ENCODE measurements around the gene RASA2. TPM values are rescaled to one million over a fixed set of nuclear protein-coding genes. Genes with fewer than 3 reads are reported as not detected.

The RASA2 gene
- polyA plus RNA-seq, 1 donor (not counting 4 experiments of a cell fraction or from before 2014, with no cell fraction given) = 10.3 TPM

- H3K9me1 ChIP-seq (ENCODE audit: control insufficient read depth, extremely low read depth, insufficient read depth, low read length) = no peaks in the 10 kb centered on the region
- no peaks in the 10 kb centered on the region for H3K79me2 ChIP-seq (ENCODE audit: control insufficient read depth, insufficient read depth, low read length)
- H3K9me3 ChIP-seq (ENCODE audit: control insufficient read depth, low read depth, low read length) = peaks cover 4% of the 10 kb centered on the region
- no peak overlapping the region for H2AFZ ChIP-seq (ENCODE audit: control insufficient read depth, low read length)
- TF ChIP-seq CTCF (optimal IDR thresholded peaks at IDR 0.05 in 1 of 3, IDR thresholded peaks at IDR 0.05 in 1 of 3, conservative IDR thresholded peaks at IDR 0.05 in 1 of 3; ENCODE audit: extremely low read depth in 1 of 3, insufficient read depth in 2 of 3, low read length in 3 of 3) (no peak), EZH2 (IDR thresholded peaks at IDR 0.05; ENCODE audit: low read length) (no peak)
- no peak overlapping the region for H3K27ac ChIP-seq (ENCODE audit: control insufficient read depth, insufficient read depth, low read length)
- DNase-seq (ENCODE audit: low read depth, low spot score) (no peak), FAIRE-seq (no peak)
- peaks cover 50% of the 10 kb centered on the region for H3K27me3 ChIP-seq (ENCODE audit: control insufficient read depth, extremely low read depth, insufficient read depth, low read length)
- no peaks in the 10 kb centered on the region for H3K36me3 ChIP-seq (ENCODE audit: control insufficient read depth in 2 of 2, extremely low read depth in 1 of 2, insufficient read depth in 2 of 2, low read length in 2 of 2)
- H4K20me1 ChIP-seq (ENCODE audit: control insufficient read depth, extremely low read depth, insufficient read depth, low read length) = no peaks in the 10 kb centered on the region
- H3K4me2 ChIP-seq (ENCODE audit: control insufficient read depth, extremely low read depth, insufficient read depth, low read depth, low read length) = no peak overlapping the region
- H3K4me3 ChIP-seq (ENCODE audit: control insufficient read depth in 2 of 3, extremely low read depth in 1 of 3, insufficient read depth in 2 of 3, low read depth in 1 of 3, low read length in 3 of 3) = no peak overlapping the region
- dilution Hi-C loops (cut with MboI; ENCODE audit: extremely low pct_ligation_motif_present, low sequenced_read_pairs) = no loop called here
- no peaks in the 10 kb centered on the region for H3K4me1 ChIP-seq (ENCODE audit: control insufficient read depth, extremely low read depth, insufficient read depth, low read length)
- H3K9ac ChIP-seq (ENCODE audit: control insufficient read depth, extremely low read depth, insufficient read depth, low read length) = no peak overlapping the region
These were observed 170.7 kb downstream of the RASA2 start for GRCh38 chr3:141657516-141657915.

GRCh38 chr3:141659821-141660613, 173.2 kb downstream of the RASA2 start:
- Histone ChIP-seq H3K4me2 (ENCODE audit: control insufficient read depth, extremely low read depth, insufficient read depth, low read depth, low read length) (peak overlapping the region; percentile 91), H3K36me3 (ENCODE audit: control insufficient read depth in 2 of 2, extremely low read depth in 1 of 2, insufficient read depth in 2 of 2, low read length in 2 of 2) (no peaks in the 10 kb centered on the region), H3K9ac (ENCODE audit: control insufficient read depth, extremely low read depth, insufficient read depth, low read length) (peak overlapping the region; percentile 19), H3K4me1 (ENCODE audit: control insufficient read depth, extremely low read depth, insufficient read depth, low read length) (no peaks in the 10 kb centered on the region), H3K4me3 (ENCODE audit: control insufficient read depth in 2 of 3, extremely low read depth in 1 of 3, insufficient read depth in 2 of 3, low read depth in 1 of 3, low read length in 3 of 3) (peak overlapping the region; percentile 33 to 73 (median 67)), H4K20me1 (ENCODE audit: control insufficient read depth, extremely low read depth, insufficient read depth, low read length) (no peaks in the 10 kb centered on the region), H3K27ac (ENCODE audit: control insufficient read depth, insufficient read depth, low read length) (no peak overlapping the region), H3K9me3 (ENCODE audit: control insufficient read depth, low read depth, low read length) (peaks cover 4% of the 10 kb centered on the region), H3K79me2 (ENCODE audit: control insufficient read depth, insufficient read depth, low read length) (no peaks in the 10 kb centered on the region), H2AFZ (ENCODE audit: control insufficient read depth, low read length) (peak overlapping the region; percentile 90), H3K27me3 (ENCODE audit: control insufficient read depth, extremely low read depth, insufficient read depth, low read length) (peaks cover 59% of the 10 kb centered on the region), H3K9me1 (ENCODE audit: control insufficient read depth, extremely low read depth, insufficient read depth, low read length) (no peaks in the 10 kb centered on the region)
- TF ChIP-seq CTCF (optimal IDR thresholded peaks at IDR 0.05 in 1 of 3, IDR thresholded peaks at IDR 0.05 in 1 of 3, conservative IDR thresholded peaks at IDR 0.05 in 1 of 3; ENCODE audit: extremely low read depth in 1 of 3, insufficient read depth in 2 of 3, low read length in 3 of 3) = no peak
- TF ChIP-seq EZH2 (IDR thresholded peaks at IDR 0.05; ENCODE audit: low read length) = peak; percentile 83
- DNase-seq (ENCODE audit: low read depth, low spot score) (no peak), FAIRE-seq (no peak)
- dilution Hi-C loops (cut with MboI; ENCODE audit: extremely low pct_ligation_motif_present, low sequenced_read_pairs) = no loop called here
